Colon (tissue), 2 donors: ENCODE measurements around the gene YPEL5.

Experiments used
- FAIRE-seq: peaks from 2 replicates; lab custom pipeline; 2012; peaks lifted over from hg19 to GRCh38; lab: Jason Lieb, UNC
- donor health status: control.
- donor health status: control.

The YPEL5 gene

DNA sequence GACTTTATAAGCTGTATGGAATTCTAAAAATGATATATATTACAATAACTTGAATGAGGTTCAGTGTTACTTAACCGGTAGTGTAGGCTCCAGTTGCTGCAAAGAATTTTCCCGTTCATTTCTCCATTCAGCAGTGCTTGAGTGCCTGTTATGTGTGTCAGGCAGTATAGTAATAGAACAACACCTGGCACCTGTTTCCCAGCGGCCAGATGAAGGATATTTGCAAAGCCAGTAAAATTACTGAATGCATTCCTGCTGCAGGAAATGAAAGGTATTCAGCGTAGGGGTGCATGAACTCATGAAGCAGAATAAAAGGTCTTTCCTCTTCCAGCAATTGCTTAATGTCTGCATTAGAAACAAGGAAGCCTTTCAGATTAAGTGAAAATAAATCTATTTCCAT is 18.8 kb downstream of the YPEL5 start:
- FAIRE-seq = no peak

DNA sequence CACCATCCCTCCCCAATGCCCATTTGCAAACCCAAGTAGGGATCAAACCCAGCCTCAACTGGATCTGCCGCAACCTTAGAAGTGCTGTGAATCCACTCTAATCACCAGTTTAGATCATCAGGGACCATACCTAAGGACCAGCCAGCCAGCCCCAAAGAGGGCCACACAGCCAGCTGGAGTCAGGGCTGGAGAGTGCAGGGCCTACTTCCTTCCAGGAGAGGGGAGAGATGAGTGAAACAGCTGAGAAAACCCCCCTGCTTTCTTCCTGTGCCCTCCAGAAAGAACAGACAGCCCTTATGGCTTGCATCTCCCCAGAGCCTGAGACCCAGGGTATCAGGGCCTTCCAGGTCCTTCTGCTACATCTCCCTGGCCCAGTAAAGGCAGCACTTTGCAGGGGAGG is 25.8 kb downstream of the YPEL5 start:
- no peak for FAIRE-seq

DNA sequence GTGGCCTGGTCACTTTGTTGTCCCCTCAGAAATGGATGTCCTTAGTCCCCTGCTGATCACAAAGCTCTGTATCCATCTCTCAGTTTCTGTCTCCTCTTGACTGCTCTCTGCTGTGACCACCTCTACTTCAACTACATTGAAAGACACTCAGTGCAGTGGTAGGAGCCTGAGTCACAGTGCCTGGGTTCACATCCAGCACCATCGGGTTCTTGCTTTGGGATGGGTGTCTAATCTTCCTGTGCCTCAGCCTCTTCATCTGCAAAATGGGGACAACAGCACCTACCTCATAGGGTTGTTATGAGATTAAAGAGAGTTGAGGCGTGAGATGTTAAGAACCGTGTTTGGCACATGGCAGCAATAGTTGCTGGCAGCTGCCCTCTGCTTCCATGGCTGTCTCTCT is 30.6 kb downstream of the YPEL5 start:
- FAIRE-seq = no peak

DNA sequence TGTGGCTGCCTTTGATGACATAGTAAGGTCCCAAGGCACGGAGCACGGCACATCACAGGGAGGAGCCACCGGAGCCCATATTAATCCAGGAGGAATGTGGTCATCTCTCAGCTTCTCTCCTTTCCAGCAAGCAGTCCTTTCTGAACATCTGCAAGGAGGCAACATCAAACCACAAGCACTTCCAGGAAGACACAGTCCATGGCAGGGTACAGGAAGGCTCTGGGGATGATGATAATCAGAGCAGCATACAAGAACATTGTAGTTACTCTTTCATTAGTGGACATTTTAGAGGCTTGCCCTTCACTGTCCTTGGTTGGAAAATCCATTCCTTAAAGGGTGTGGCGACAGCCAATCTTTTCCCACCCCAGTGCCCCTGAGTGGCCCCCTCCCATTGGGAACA is 31.1 kb downstream of the YPEL5 start:
- no peak for FAIRE-seq

DNA sequence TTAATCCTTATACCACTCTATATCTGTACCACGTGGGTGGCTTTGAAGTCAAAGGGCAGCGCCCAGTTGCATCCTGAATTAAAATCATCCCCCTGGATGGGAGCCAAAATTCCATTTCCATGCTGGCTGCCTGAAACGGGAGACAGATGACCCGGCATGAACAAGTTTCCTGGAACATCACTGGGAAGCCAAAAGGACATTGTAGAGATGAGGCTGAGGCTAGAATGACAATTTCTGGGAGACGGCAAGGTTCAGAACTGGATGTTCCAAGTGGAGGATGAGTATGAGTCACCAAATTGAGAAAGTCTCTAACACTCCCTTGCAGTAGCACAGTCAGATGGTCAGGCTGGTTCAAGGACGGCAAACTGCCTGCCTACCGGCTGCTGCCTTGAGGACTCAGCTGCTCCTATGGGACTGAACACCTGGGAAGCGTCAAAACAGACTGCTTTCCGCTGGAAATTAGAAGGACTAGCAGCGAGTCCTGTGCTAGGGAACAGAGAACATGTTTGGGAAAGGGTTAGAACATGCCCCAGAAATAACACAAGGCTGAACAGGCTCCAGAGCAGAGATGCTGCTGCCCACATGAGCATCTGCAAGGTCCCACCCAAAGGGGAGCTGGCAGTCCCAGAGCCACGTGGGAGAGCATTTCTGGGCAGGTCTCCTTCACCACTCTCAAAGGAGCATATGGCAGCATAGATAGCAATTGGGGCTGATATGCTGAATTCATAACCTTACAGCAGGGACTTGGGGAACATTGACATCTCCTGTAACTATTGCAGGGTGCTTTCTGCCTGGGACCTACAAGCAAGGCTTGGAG is 32.0 kb downstream of the YPEL5 start:
- no peak for FAIRE-seq

DNA sequence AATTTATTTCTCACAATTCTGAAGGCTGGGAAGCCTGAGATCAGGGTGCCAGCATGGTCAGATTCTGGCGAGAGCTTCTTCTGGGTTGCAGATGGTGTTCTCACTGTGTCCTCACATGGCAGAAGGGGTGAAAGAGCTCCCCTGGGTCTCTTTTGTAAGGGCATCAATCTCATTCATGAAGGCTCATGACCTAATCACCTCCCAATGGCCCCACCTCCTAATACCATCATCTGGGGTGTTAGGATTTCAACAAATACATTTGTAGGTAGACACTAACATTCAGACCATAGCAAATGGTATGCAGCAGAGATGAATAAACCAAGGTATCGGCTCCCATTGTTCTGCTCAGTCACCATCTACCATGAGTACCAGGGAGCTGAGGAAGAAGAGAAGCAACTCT is 32.7 kb downstream of the YPEL5 start:
- FAIRE-seq = no peak

DNA sequence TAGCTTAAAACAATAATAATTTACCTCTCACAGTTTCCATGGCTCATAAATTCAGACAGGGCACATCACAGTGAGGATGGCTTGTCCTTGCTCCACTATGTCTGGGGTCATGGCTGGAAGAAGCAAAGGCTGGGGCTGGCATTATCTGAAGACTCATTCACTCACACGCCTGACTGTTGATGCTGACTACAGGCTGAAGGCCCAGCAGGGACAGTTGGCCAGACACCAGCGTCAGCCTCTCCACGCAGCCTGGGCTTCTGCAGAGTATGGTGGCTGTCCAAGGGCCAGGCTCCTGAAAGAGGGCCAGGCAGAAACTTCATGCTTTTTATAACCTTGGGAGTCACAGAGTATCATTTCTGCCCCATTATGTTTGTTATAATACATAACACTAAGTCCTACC is 33.4 kb downstream of the YPEL5 start:
- FAIRE-seq = no peak

DNA sequence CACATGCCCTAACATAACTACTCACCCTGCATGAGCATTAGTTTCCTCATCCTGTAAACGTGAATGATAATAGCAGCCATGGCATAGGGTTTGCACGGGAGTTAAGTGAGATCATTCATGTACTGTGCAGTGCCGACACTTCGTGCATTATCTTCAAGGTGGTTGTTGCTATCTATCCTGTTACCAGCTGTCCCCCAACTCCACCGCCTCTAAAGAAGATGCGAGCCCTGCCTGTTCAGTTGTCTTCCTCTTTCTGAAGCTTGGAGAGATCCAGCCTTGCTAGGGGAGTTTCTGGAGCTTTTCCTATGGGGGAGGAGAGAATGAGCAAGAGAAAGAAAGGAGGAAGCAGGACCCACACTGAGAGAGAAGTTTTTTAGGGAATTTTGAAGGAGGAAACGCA is 34.4 kb downstream of the YPEL5 start:
- no peak for FAIRE-seq

DNA sequence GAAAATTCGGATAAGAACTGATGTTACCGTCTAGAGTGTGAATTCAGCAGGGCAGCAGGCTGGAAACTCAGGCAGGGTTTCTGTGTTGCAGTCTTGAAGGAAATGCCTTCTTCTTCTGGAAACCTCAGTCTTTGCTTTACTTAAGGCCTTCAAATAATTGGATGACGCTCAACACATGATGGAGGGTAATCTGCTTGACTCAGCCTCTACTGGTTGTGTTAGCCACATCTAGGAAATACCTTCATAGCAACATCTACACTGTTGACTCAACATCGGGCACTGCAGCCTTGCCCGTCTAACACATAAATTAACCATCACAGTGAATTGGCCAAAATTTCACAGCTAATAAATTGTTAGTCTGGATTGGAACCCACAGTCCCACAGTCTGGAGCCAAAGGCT is 37.2 kb downstream of the YPEL5 start:
- no peak for FAIRE-seq

DNA sequence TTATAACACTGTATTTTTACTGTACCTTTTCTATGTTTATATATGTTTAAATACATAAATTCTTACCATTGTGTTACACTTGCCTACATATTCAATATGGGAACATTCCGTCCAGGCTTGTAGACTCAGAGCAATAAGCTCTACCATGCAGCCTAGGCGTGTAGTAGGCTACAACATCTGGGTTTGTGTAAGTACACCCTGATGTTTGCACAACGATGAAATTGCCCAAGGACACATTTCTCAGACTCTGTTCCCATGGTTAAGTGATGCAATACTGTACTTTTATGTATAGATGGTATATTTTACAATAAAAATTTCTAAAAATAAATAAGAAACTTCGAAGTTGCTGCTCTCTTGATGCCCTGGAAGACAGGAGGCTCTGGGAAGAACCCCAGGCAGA is 38.4 kb downstream of the YPEL5 start:
- FAIRE-seq = no peak

DNA sequence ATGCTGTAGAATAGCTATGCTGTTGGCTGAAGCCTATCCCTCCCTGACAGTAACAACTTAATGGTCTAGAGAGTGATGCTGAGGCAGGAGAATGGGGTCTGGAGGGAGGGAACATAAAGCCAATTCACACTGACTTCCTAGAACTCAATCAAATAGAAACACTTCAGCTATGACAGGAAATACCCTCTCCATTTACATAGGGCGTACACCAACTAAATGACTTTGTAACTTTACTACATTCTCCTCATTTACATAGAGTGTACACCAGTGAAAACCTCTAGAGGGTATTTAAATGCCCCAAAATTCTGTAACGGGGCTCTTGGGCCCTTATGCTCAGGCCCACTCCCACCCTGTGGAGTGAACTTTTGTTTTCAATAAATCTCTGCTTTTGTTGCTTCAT is 41.5 kb downstream of the YPEL5 start:
- no peak for FAIRE-seq

DNA sequence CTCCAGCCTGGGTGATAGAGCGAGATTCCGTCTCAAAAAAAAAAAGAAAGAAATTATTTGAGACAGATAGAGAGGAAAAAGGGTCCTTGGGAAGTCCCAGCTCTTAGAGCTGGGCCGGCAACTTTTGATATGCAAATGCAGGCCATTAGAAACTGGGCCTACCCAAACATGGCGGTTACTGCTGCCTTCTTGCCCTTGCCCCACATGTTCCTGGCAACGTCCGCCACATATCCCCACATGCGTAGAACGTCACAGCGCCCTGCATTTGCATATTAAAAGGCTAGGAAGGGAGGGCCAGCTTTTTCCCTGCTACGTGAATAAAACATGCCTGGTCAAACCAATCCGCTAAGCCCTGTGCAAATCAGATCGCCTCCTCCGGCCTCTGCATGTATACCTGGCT is 43.8 kb downstream of the YPEL5 start:
- no peak for FAIRE-seq

DNA sequence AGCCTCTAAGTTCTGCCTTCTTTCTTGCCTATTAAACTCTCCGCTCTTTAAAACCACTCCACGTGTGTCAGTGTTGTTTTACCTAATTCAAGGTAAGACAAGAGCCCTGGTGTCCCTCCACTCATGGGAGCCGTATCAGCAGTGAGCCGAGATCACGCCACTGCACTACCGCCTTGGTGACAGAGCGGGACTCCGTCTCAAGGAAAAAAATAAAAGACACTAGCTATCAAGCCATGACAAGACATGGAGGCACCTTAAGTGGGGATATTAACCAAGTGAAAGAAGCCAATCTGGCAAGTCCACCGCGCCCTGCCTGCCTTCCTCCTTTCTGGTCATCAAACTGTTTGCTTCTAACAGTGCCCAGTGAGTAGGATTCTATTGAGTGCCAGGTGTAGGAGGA is 44.3 kb downstream of the YPEL5 start:
- FAIRE-seq = no peak

DNA sequence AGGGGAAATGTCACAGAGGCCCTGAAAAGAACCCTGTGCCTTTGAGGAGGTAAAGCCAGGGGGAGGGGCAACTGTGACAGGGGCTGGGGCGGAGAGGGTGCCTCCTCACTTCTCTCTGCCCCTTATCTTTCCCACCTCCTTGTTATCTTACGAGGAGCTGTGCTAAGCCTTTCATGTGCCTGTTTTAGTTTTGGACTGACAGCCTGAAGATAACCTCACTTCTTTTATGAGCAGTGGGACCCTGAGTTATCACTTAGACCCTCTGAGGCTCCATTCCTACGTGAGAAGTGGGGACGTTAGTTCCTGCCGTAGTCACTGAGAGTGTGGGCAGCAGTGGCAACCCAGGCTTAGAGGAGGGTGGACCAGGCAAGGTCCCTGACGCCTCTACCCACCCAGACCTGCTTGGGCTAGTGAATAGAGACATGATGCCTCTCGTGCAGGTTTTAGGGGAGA is 45.0 kb downstream of the YPEL5 start:
- FAIRE-seq = no peak

DNA sequence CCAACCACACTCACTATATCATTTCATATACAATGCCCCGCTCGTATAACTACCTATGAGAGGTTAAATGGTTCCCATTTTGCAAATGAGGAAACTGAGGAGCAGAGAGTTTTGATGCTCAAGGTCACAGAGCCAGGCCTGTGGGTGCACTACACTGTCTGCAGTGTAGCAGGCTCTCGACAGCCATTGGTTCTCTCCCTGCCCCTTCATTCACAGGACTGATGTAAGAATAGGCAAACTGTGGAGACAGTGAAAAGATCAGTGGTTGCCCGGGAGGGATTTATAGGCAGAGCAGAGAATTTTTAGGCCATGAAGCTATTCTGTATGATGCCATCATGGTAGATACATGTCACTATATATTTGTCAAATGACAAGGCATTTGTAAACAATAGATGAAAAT is 45.5 kb downstream of the YPEL5 start:
- no peak for FAIRE-seq

DNA sequence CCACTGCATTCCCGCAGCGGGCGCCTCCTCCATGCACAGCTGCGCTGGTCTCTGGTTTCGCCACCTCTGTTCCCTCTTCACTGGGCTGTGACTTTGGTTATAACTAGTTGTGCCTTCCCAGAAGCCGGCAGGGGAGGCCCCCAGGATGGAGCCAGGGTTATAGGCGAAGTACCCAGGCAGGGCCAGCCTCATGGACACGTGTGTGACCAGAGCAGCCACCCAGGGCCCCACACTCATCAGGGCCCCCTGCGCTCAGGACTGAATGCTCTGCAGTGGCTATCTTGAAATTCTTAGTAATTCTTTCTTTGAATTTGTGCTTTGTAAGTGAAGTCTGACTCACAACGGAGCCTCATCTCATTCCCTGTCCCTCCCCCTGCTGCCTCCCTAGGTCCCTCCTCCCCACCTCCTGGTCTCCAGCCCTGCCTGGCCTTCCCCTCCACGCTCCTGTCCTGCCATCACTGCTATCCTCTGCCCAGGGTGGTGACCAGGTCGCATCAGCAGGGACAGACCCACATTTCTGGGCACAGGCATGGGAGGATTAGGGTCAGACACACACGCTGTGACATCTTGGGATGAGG is 46.4 kb downstream of the YPEL5 start:
- FAIRE-seq = no peak

DNA sequence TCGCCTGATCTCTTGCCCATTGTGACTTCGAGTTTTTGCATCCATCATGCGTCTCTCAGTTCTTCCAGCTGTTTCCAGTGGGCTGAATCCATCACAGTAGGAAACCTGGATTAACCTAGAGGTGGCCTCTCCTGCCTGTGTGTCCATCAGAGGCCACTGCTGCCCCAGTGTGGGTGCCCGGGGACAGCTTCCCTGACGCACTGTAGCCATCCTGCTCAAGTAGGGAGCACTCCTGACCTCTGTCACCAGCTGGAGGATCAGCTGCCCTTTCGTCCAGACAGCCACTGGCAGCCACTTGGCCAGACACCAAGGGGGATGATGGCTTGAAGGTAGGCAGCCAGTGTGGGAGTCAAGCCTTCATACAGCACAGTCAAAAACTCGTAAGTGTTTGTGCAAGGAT is 47.6 kb downstream of the YPEL5 start:
- no peak for FAIRE-seq

DNA sequence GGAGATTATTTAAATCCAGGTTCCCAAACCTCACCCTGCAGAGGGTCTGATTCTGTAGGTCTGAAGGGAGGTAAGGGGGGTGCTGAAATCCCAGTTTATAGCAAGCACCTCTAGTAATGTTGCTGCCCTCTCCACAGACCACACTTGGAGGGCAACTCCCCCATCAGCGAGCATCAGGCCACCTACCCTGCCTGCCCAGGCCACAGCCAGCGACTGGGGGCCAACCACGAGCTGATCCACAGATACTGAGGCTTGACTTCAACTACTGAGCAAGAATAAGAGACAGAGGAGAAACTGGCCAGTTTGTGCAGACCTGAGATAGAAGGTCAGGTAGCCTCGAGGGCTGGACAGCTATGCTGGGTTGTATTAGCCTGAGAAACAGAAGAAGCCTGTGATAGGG is 48.2 kb downstream of the YPEL5 start:
- FAIRE-seq = no peak

DNA sequence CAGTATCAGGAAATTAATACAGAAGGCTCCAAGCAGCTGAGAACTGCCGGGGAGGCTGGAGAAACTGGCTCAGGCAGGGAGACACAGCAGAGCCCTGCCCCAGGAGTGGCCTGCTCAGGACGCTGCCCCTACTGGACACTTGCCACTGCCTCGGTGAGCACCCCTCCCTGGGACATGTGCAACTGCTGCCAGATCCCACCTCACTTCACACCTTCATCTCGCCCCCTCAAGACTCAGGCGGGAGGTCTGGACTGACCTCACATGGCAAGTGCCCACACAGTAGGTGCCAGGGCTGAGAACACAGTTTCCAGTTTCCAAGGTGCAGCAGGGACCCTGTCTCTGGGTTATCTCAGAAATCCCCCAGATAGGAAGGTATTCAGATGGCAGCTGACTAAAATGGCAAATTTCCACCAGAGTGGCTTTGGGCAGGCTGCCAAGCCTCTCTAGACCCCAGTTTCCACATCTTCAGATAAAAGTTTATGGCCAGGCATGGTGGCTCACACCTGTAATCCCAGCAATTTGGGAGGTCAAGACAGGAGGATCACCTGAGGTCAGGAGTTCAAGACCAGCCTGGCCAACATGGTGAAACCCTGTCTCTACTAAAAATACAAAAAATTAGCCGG is 50.9 kb downstream of the YPEL5 start:
- no peak for FAIRE-seq

DNA sequence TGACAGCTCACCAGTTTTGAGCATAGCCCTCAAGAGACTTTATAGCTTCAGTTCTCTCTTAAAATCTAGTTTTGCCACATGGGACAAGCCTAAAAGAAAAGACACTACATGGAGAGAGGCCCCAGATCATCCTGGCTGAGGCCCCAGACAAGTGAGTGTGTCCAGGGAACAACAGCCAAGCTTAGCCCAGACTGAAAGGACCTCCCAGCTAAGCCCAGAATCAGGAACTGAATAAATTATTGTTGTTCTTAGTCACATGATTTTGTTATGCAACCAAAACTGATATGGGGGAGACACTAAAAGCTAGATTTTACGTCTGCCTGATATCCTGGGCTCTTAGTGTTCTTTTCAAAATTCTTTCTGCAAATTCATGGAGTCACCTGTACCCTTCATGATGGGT is 55.2 kb downstream of the YPEL5 start:
- no peak for FAIRE-seq

DNA sequence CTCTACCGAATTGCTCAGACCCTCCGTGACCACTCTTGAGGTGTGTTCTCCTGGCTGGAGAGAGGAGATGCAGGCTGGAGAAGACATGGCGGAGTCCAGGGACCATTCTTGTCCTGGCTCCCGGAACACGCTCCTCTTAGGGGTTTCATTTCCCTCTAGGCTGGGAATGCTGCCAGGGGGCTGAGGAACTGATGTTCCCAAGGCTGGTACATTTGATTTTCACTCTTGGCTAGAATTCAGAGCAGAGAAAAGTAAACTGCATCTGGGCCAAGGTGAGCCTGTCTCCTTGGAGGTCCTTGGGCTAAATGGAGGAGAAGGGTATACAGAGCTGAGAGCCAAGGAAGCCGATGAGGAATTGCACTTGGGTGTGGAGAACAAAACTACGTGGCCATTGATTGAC is 56.3 kb downstream of the YPEL5 start:
- FAIRE-seq = no peak

DNA sequence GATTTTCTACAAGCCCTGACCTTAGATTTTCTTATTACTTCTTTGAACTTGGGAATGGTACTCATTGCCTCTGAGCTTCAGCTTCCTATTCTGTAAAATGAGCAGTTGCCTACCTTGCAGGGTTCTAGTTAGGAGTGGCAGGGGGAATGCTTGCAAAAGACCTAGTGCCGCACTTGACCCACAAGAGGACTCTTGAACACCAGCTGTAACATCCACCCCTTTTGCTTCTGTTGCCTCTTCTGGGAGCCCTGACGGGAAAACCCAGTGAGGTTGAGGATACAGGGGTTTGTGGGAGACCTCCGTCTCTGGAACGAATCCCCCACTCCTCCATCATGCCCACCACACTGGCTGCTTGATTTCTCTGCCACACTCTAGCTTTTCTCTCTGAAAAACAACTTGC is 57.5 kb downstream of the YPEL5 start:
- FAIRE-seq = no peak

DNA sequence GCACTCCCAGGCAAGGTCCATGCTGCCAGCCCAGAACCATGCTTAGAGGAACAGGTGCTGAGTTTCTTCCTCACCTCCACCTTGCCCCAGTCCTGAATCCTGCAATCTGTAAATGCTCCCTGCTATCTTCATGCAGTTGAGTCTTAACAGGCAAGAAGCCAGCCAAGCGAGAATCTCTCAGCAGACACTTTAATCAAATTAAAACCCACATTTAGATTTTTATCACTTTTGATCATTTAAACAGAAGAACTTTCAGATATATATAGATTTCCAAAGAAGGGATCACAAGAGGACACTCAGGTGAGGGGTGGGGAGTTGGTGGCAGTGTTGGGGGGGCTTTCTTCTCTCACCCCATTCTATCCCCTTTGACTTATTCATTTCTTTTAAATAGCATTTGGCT is 58.6 kb downstream of the YPEL5 start:
- FAIRE-seq = no peak
